ENCODE data around the gene IL17RB. TPM values are rescaled to one million over a fixed set of nuclear protein-coding genes. Genes with fewer than 3 reads are reported as not detected.

The IL17RB gene
- total and polyA plus RNA-seq, 2 of the 4 experiments (the other 2 are of a cell fraction) = under 0.01 TPM; not detected in 1

DNA sequence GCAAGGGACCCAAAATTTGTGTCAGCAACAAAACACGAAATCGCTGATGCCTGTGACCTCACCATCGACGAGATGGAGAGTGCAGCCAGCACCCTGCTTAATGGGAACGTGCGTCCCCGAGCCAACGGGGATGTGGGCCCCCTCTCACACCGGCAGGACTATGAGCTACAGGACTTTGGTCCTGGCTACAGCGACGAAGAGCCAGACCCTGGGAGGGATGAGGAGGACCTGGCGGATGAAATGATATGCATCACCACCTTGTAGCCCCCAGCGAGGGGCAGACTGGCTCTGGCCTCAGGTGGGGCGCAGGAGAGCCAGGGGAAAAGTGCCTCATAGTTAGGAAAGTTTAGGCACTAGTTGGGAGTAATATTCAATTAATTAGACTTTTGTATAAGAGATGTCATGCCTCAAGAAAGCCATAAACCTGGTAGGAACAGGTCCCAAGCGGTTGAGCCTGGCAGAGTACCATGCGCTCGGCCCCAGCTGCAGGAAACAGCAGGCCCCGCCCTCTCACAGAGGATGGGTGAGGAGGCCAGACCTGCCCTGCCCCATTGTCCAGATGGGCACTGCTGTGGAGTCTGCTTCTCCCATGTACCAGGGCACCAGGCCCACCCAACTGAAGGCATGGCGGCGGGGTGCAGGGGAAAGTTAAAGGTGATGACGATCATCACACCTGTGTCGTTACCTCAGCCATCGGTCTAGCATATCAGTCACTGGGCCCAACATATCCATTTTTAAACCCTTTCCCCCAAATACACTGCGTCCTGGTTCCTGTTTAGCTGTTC, 35.0 kb upstream of the IL17RB start:
- no peak overlapping the region for H3K18ac ChIP-seq (ENCODE audit: low read depth, low read length)
- no peak for ATAC-seq (ENCODE audit: low read depth)
- dilution Hi-C loops (cut with HindIII; ENCODE audit: low sequenced_read_pairs, unreplicated experiment) = no loop called here
- H3K14ac ChIP-seq (replicated peaks; ENCODE audit: low read depth, low read length) = no peak overlapping the region
- no peak overlapping the region for H4K5ac ChIP-seq (ENCODE audit: low read depth, low read length)
- no peak overlapping the region for H3K4ac ChIP-seq (ENCODE audit: low read depth, low read length)
- H4K8ac ChIP-seq (ENCODE audit: low read depth in 2 of 2, low read length in 2 of 2) = no peak overlapping the region
- no peak overlapping the region for H2AK9ac ChIP-seq (replicated peaks; ENCODE audit: low read depth, low read length, poor library complexity)
- BruUV-seq (replicated peaks) = no TSS peak
- H2BK15ac ChIP-seq (ENCODE audit: low read depth, low read length) = no peak overlapping the region
- peak overlapping the region; percentile 14 for H2AFZ ChIP-seq (replicated peaks; ENCODE audit: low read length, poor library complexity)
- H3K36me3 ChIP-seq (ENCODE audit: control insufficient read depth, insufficient read depth, low read length) = no peaks in the 10 kb centered on the region
- H2AK5ac ChIP-seq (ENCODE audit: low read depth, low read length) = no peak overlapping the region
- TF ChIP-seq RCOR1 (IDR thresholded peaks at IDR 0.05; ENCODE audit: insufficient replicate concordance, low read length) (no peak), MXI1 (IDR thresholded peaks at IDR 0.05; ENCODE audit: borderline replicate concordance, low read depth, low read length) (no peak), POLR2A (IDR thresholded peaks at IDR 0.05; ENCODE audit: low read depth, low read length) (no peak), BHLHE40 (IDR thresholded peaks at IDR 0.05; ENCODE audit: low read depth, low read length) (no peak), FOS (IDR thresholded peaks at IDR 0.05; ENCODE audit: low read depth, low read length) (no peak), MAZ (IDR thresholded peaks at IDR 0.05; ENCODE audit: borderline replicate concordance, low read depth, low read length) (no peak)
- TF ChIP-seq, protein P1, sequence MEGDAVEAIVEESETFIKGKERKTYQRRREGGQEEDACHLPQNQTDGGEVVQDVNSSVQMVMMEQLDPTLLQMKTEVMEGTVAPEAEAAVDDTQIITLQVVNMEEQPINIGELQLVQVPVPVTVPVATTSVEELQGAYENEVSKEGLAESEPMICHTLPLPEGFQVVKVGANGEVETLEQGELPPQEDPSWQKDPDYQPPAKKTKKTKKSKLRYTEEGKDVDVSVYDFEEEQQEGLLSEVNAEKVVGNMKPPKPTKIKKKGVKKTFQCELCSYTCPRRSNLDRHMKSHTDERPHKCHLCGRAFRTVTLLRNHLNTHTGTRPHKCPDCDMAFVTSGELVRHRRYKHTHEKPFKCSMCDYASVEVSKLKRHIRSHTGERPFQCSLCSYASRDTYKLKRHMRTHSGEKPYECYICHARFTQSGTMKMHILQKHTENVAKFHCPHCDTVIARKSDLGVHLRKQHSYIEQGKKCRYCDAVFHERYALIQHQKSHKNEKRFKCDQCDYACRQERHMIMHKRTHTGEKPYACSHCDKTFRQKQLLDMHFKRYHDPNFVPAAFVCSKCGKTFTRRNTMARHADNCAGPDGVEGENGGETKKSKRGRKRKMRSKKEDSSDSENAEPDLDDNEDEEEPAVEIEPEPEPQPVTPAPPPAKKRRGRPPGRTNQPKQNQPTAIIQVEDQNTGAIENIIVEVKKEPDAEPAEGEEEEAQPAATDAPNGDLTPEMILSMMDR (conservative IDR thresholded peaks at IDR 0.05; ENCODE audit: low read depth, low read length) = no peak
- TF ChIP-seq, protein P2, sequence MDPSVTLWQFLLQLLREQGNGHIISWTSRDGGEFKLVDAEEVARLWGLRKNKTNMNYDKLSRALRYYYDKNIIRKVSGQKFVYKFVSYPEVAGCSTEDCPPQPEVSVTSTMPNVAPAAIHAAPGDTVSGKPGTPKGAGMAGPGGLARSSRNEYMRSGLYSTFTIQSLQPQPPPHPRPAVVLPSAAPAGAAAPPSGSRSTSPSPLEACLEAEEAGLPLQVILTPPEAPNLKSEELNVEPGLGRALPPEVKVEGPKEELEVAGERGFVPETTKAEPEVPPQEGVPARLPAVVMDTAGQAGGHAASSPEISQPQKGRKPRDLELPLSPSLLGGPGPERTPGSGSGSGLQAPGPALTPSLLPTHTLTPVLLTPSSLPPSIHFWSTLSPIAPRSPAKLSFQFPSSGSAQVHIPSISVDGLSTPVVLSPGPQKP (IDR thresholded peaks at IDR 0.05; ENCODE audit: borderline replicate concordance, low read depth, low read length) = no peak
- no peak overlapping the region for H3K4me2 ChIP-seq (ENCODE audit: low read depth, low read length)
- no peaks in the 10 kb centered on the region for H3K79me1 ChIP-seq (ENCODE audit: low read depth in 1 of 2, low read length in 2 of 2)
- H3K9me3 ChIP-seq (ENCODE audit: control insufficient read depth, insufficient read depth, low read length) = no peaks in the 10 kb centered on the region
- H3K27ac ChIP-seq (ENCODE audit: insufficient read depth, low read length) = no peak overlapping the region
- DNase-seq = no peak
- intact Hi-C loops (cut with micrococcal nuclease) = no loop called here
- peaks cover 3% of the 10 kb centered on the region for H3K4me1 ChIP-seq (ENCODE audit: control insufficient read depth, insufficient read depth, low read length)
- no peaks in the 10 kb centered on the region for H4K20me1 ChIP-seq (ENCODE audit: insufficient read depth, low read length)
- in situ Hi-C loops (cut with MboI; ENCODE audit: low sequenced_read_pairs) = no loop called here
- ChIA-PET POLR2A (ENCODE audit: unreplicated experiment) (no interaction called here), CTCF (interaction anchor here (0.7 kb wide), 1 partner anchor 108 kb away, joined by 3 read pairs; no protein-coding TSS in a partner anchor)
- no peak overlapping the region for H2BK5ac ChIP-seq (ENCODE audit: low read depth, low read length, poor library complexity, severe bottlenecking)
- H3K27me3 ChIP-seq (ENCODE audit: control insufficient read depth, insufficient read depth, low read length) = peaks cover 9% of the 10 kb centered on the region
- H2BK20ac ChIP-seq (ENCODE audit: low read depth, low read length) = no peak overlapping the region
- 86% methylated on average over 6 of the region's 24 CpGs; no CpG with 5 or more reads in 1 of the 2 experiments for WGBS, 2 experiments (ENCODE audit: extremely low coverage in 2 of 2, insufficient read length in 1 of 2)
- H4K91ac ChIP-seq (ENCODE audit: insufficient read depth, low read depth, low read length) = no peak overlapping the region
- peaks cover 3% of the 10 kb centered on the region for H3K9me1 ChIP-seq (ENCODE audit: insufficient read depth, low read length)
- no peak overlapping the region for H2BK120ac ChIP-seq (ENCODE audit: low read depth, low read length)
- no peak overlapping the region for H3K56ac ChIP-seq (ENCODE audit: extremely low read depth, insufficient read depth, low read length)
- H3K23ac ChIP-seq (ENCODE audit: low read depth, low read length) = no peak overlapping the region
- H3K4me3 ChIP-seq (ENCODE audit: insufficient read depth, low read depth, low read length) = no peak overlapping the region
- no peak overlapping the region for H3K9ac ChIP-seq (ENCODE audit: low read depth, low read length)

All from IMR-90 (cell line).